Measurements from ENCODE around the gene ACOX3. TPM values are rescaled to one million over a fixed set of nuclear protein-coding genes. Genes with fewer than 3 reads are reported as not detected.

The ACOX3 gene
- total RNA-seq, 1 experiment from 2014 or later = 17.9 TPM

DNA sequence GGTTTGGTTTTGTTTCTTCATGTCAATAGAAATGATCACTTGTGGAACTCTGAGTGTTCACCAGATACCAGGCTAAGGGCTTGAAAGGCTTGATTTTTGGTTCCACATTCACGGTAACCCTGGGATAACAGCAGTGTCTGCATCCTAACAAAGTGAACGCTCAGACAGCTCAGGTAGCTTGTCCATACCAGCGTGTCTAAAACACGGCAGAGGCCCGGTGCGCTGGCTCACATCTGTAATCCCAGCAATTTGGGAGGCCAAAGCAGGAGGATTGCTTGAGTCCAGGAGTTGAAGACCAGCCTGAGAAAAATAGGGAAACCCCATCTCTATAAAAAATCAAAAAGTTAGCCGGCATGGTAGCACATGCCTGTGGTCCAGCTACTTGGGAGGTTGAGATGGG is 122.0 kb downstream of the ACOX3 start:
- BruUV-seq (replicated peaks) = no TSS peak
- Mint-ChIP-seq H3K9me3 (ENCODE audit: unreplicated experiment) (no peaks in the 10 kb centered on the region), H3K36me3 (ENCODE audit: insufficient read depth, unreplicated experiment) (no peaks in the 10 kb centered on the region)

DNA sequence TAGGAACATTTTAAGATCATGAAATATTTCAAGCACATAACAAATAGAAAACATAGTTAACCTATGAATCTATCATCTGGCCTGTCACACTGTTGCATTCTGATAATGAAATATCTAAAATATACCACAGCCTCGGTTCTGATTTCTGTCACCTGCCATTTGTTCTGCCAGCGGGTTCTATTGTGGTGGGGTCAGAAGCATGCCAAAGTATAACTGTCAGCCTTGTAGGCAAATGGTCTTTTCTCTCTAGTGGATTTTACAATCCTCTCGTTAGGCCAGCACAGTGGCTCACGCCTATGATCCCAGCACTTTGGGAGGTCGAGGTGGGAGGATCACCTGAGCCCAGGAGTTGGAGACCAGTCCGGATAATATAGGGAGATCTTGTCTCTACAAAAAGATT is 123.0 kb downstream of the ACOX3 start:
- ChIA-PET POLR2A (no interaction called here), CTCF (no interaction called here)
- no peaks in the 10 kb centered on the region for H3K36me3 Mint-ChIP-seq (ENCODE audit: insufficient read depth, unreplicated experiment)
- no peak for DNase-seq (ENCODE audit: unreplicated experiment)
- BruUV-seq (replicated peaks) = no TSS peak
- no peak overlapping the region for H3K27ac Mint-ChIP-seq (ENCODE audit: low read depth, unreplicated experiment)
- H3K4me3 Mint-ChIP-seq (ENCODE audit: unreplicated experiment) = no peak overlapping the region
- TF ChIP-seq, protein P1, sequence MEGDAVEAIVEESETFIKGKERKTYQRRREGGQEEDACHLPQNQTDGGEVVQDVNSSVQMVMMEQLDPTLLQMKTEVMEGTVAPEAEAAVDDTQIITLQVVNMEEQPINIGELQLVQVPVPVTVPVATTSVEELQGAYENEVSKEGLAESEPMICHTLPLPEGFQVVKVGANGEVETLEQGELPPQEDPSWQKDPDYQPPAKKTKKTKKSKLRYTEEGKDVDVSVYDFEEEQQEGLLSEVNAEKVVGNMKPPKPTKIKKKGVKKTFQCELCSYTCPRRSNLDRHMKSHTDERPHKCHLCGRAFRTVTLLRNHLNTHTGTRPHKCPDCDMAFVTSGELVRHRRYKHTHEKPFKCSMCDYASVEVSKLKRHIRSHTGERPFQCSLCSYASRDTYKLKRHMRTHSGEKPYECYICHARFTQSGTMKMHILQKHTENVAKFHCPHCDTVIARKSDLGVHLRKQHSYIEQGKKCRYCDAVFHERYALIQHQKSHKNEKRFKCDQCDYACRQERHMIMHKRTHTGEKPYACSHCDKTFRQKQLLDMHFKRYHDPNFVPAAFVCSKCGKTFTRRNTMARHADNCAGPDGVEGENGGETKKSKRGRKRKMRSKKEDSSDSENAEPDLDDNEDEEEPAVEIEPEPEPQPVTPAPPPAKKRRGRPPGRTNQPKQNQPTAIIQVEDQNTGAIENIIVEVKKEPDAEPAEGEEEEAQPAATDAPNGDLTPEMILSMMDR (IDR thresholded peaks at IDR 0.05; ENCODE audit: unreplicated experiment) = no peak
- H3K27me3 Mint-ChIP-seq (ENCODE audit: insufficient read depth, unreplicated experiment) = no peaks in the 10 kb centered on the region
- intact Hi-C loops (cut with micrococcal nuclease) = no loop called here
- no peaks in the 10 kb centered on the region for H3K9me3 Mint-ChIP-seq (ENCODE audit: unreplicated experiment)
- H3K4me1 Mint-ChIP-seq (ENCODE audit: insufficient read depth, unreplicated experiment) = peaks cover 20% of the 10 kb centered on the region

More for the DNA sequence above, 122.0 kb downstream of the ACOX3 start:
- no peak for DNase-seq (ENCODE audit: unreplicated experiment)
- ChIA-PET POLR2A (interaction anchor here (0.9 kb wide), 1 partner anchor 90 kb away, joined by 4 read pairs; no protein-coding TSS in a partner anchor), CTCF (interaction anchor here (1.1 kb wide), 1 partner anchor 11 kb away, joined by 3 read pairs; no protein-coding TSS in a partner anchor)
- H3K4me3 Mint-ChIP-seq (ENCODE audit: unreplicated experiment) = no peak overlapping the region
- intact Hi-C loops (cut with micrococcal nuclease) = no loop called here
- H3K4me1 Mint-ChIP-seq (ENCODE audit: insufficient read depth, unreplicated experiment) = peaks cover 20% of the 10 kb centered on the region
- TF ChIP-seq, protein P1 (IDR thresholded peaks at IDR 0.05; ENCODE audit: unreplicated experiment) = no peak
- no peaks in the 10 kb centered on the region for H3K27me3 Mint-ChIP-seq (ENCODE audit: insufficient read depth, unreplicated experiment)
- H3K27ac Mint-ChIP-seq (ENCODE audit: low read depth, unreplicated experiment) = no peak overlapping the region

DNA sequence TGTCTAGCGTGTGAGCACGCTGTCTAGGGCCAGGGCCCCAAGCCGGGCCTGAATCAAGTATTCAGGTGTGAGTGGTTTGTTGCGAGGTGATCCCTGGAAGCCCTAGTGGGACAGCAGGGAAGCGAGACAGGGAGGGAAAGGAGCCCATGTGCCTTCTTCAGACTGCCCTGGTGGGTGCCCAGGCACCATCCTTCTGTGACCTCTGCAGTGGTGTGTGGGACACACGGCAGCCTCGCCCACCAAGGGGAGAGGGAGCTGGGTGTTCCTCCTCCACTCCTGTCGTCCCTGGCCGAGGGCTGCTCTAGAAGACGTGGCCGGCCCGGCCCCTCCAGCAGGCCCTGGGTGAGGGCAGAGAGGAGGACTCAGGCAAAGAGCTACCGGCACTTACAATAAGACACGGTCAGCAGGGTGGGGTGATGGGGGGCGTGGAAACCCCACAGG is 123.6 kb downstream of the ACOX3 start:
- ChIA-PET POLR2A (no interaction called here), CTCF (interaction anchor here (0.7 kb wide), 1 partner anchor 18 kb away, joined by 4 read pairs; no protein-coding TSS in a partner anchor)
- intact Hi-C loops (cut with micrococcal nuclease) = no loop called here
- no TSS peak for BruUV-seq (replicated peaks)
- Mint-ChIP-seq H3K27ac (ENCODE audit: low read depth, unreplicated experiment) (no peak overlapping the region), H3K9me3 (ENCODE audit: unreplicated experiment) (no peaks in the 10 kb centered on the region), H3K4me1 (ENCODE audit: insufficient read depth, unreplicated experiment) (peaks cover 20% of the 10 kb centered on the region), H3K4me3 (ENCODE audit: unreplicated experiment) (no peak overlapping the region), H3K36me3 (ENCODE audit: insufficient read depth, unreplicated experiment) (no peaks in the 10 kb centered on the region), H3K27me3 (ENCODE audit: insufficient read depth, unreplicated experiment) (no peaks in the 10 kb centered on the region)
- TF ChIP-seq, protein P1 (IDR thresholded peaks at IDR 0.05; ENCODE audit: unreplicated experiment) = no peak
- no peak for DNase-seq (ENCODE audit: unreplicated experiment)

Other genes with a start within 250 kb of the ACOX3 start
- 20.4 and 28.8 TPM in 2 replicates for gene SH3TC1, start 241.4 kb downstream of the ACOX3 start, total RNA-seq (2022)
- gene HTRA3, start 171.0 kb downstream of the ACOX3 start, total RNA-seq (2022) = not detected in 2 replicates
- gene TRMT44, start 54 bp upstream of the ACOX3 start, total RNA-seq (2022) = 23.2 and 24.4 TPM in 2 replicates
- gene GPR78, start 139.7 kb upstream of the ACOX3 start, total RNA-seq (2022) = not detected in 2 replicates
- gene CPZ, start 152.0 kb upstream of the ACOX3 start, total RNA-seq (2022) = not detected in 2 replicates

Data from MCF 10A (cell line).